Astrocyte (in vitro differentiated cells and primary cell): Measurements from ENCODE around the gene RPA3.

ENCODE experiments used
- CTCF ChIP-seq: IDR thresholded peaks from 2 replicates; pipeline ENCODE4 v1.5.1; 2011; ENCODE audit warnings: low read depth, mild to moderate bottlenecking, inconsistent platforms, low read length, moderate library complexity; ENCODE audit not compliant: insufficient read depth
- EZH2 ChIP-seq: IDR thresholded peaks from 2 replicates; pipeline ENCODE4 v1.6.1; 2012; ENCODE audit warnings: mild to moderate bottlenecking, low read length, inconsistent platforms; ENCODE audit not compliant: insufficient read depth

GRCh38 chr7:7739204-7740036 is 21.0 kb upstream of the RPA3 start:
- TF ChIP-seq CTCF (no peak), EZH2 (no peak)
